Esophagus muscularis mucosa (tissue), 4 donors: ENCODE measurements around the gene KCNQ1. TPM values are rescaled to one million over a fixed set of nuclear protein-coding genes. Genes with fewer than 3 reads are reported as not detected.

Experiments used
- DNase-seq: peaks from one replicate; pipeline ENCODE4 v3.0.0-alpha.2; 2017; ENCODE audit errors: extremely low spot score
- H3K27ac ChIP-seq, 4 donors: fragments of 200-600 bp; sonication (generic); replicated peaks in 1 of 4; 1 replicate in 3 of 4; 2 replicates in 1 of 4; pipeline ENCODE4 v1.5.1; 2016 to 2019; ENCODE audit warnings: mild to moderate bottlenecking in 1 of 4
- H3K27me3 ChIP-seq, 4 donors: fragments of 200-600 bp; sonication (generic); one replicate each; pipeline versions ENCODE4 v1.5.1 to v1.6.0; 2016 to 2019
- H3K36me3 ChIP-seq, 4 donors: fragments of 200-600 bp; sonication (generic); one replicate each; pipeline ENCODE4 v1.5.1; 2016 to 2019
- H3K4me1 ChIP-seq, 4 donors: fragments of 200-600 bp; sonication (generic); one replicate each; pipeline ENCODE4 v1.5.1; 2016 to 2019
- H3K4me3 ChIP-seq, 4 donors: fragments of 200-600 bp; sonication (generic); 1 replicate in 2 of 4; 2 replicates in 2 of 4; pipeline ENCODE4 v1.5.1; 2016 to 2019; ENCODE audit warnings: mild to moderate bottlenecking in 4 of 4, moderate library complexity in 1 of 4
- H3K9me3 ChIP-seq, 4 donors: fragments of 200-600 bp; sonication (generic); 1 replicate in 3 of 4; 2 replicates in 1 of 4; pipeline ENCODE4 v1.5.1; 2016 to 2019
- EP300 ChIP-seq: sonication (generic); formaldehyde crosslinking; IDR thresholded peaks from one replicate; pipeline ENCODE4 v1.6.1; 2017; ENCODE audit warnings: antibody characterized with exemption
- POLR2A ChIP-seq: fragments of 450-650 bp; IDR thresholded peaks from one replicate; pipeline ENCODE4 v1.6.1; 2017; ENCODE audit warnings: antibody characterized with exemption, moderate library complexity, mild to moderate bottlenecking, low read depth
- POLR2AphosphoS5 ChIP-seq, 2 donors: sonication (generic); formaldehyde crosslinking; IDR thresholded peaks; one replicate each; pipeline ENCODE4 v1.6.1; 2017; ENCODE audit warnings: antibody characterized with exemption in 2 of 2
- WGBS: methylation state at CpG from one replicate; pipeline ENCODE4 v1.1.5; 2018; 5-methylcytosine and 5-hydroxymethylcytosine counted together
- intact Hi-C: fragments of 100-400 bp; cut with DNase I; formaldehyde crosslinking; loops from one replicate; pipeline ENCODE4 v1.15.1; 2023
- total RNA-seq, 4 donors: library from RNA; depleted of rRNA; stranded (reverse); fragments of >200 nt; gene quantifications; one replicate each; pipeline versions ENCODE4 v1.1.0 to v1.2.1, GENCODE V29; 2016
- TF ChIP-seq, protein P1 (sequence below), 3 experiments: fragments of 200-600 bp in 2 of 3; fragments of 450-650 bp in 1 of 3; sonication (generic) in 2 of 3; IDR thresholded peaks; one replicate each; pipeline ENCODE4 v1.5.1; 2017 to 2019; ENCODE audit warnings: antibody characterized with exemption in 3 of 3, mild to moderate bottlenecking in 2 of 3, moderate library complexity in 1 of 3

Gene KCNQ1
- total RNA-seq, 4 donors from 2014 or later, result 2.1 to 5.9 (median 4.3) TPM

DNA sequence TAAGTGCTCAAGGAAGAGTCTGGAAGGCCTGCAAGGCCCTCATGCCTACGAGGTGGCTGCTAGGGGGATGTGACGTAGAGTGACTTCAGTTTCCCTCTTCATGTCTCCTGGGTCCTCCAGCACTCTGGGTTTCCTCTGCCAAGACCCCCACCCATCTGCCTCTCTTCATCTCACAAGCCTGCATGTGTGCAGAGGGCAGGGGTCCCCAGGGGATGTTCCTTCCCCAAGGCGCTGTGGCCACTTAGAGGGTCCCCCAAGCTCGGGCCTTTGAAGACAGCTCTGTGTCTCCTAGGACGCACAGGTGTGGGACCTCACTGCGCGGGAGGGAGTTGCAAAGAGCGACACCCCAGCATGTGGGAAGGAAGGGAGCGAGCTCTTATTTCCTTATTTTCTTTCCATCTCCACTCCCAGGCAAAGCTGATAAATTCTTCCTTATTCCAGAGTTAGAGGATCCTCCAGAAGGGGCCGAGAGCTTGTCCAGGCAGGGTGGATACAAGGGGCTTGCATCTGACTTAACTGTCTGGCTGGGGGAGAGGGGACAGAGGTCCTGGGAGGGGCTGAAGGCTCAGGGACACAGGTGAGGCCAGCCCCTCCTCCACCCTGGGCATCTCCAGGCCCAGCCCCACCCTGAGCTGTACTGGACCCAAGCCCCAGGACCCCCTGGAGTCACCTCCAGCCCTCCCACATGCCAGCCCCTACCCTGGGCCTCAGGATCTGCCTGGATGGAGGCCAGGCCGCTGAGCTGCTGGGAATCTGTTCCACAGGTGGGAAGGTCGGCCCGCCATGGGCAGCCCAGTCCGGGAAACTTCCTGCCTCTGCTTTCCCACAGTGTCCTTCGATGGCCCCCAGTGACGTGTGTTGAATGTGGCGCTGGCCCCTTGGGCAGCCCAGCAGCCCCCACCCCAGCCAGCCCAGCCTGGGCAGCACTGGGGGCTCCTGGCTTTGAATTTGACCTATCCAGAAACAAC is 314.7 kb downstream of the KCNQ1 start:
- Histone ChIP-seq H3K27me3 (no peaks in the 10 kb centered on the region), H3K9me3 (peaks cover 0 to 3% (median 0%) of the 10 kb centered on the region in 4 donors), H3K4me3 (no peak overlapping the region), H3K27ac (no peak overlapping the region), H3K36me3 (no peaks in the 10 kb centered on the region), H3K4me1 (no peaks in the 10 kb centered on the region)
- TF ChIP-seq, protein P1, sequence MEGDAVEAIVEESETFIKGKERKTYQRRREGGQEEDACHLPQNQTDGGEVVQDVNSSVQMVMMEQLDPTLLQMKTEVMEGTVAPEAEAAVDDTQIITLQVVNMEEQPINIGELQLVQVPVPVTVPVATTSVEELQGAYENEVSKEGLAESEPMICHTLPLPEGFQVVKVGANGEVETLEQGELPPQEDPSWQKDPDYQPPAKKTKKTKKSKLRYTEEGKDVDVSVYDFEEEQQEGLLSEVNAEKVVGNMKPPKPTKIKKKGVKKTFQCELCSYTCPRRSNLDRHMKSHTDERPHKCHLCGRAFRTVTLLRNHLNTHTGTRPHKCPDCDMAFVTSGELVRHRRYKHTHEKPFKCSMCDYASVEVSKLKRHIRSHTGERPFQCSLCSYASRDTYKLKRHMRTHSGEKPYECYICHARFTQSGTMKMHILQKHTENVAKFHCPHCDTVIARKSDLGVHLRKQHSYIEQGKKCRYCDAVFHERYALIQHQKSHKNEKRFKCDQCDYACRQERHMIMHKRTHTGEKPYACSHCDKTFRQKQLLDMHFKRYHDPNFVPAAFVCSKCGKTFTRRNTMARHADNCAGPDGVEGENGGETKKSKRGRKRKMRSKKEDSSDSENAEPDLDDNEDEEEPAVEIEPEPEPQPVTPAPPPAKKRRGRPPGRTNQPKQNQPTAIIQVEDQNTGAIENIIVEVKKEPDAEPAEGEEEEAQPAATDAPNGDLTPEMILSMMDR (IDR thresholded peaks at IDR 0.05), result no peak
- TF ChIP-seq EP300 (no peak), POLR2A (no peak), POLR2AphosphoS5 (IDR thresholded peaks at IDR 0.05) (no peak)
- intact Hi-C loops, result no loop called here
- DNase-seq, result no peak
- WGBS, result 87% methylated on average over 9 of the region's 17 CpGs

DNA sequence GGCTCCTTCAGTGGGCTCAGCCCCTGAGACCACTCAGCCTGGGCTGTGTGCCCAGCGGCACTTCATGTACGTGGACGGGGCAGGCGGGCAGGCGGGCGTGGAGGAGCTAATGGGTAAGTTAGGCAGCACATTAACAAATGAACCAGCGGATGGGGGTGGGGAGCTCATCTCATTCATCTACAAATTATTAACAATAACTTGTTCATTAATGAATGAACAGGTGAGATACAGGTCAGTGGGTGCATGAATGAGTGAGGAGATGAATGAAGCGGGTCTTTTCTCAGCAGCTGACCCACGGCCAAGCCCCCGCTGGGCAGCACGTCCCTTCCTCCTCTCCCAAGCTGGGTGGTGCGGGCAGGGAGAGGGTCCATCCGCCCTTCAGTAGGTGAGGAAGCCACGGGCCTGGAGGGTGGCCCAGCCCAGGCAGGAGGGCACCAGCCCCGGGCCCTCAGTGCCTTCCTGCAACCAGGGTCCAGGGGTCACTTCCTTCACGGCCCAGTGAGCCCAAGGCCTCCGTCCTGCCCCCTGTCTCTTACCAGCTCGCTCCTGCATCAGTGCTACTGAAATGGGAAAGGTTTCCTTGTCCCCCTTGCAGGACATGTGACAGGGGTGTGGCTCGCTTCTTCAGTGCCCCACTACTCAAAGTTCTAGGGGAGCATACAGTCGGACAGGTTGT is 315.5 kb downstream of the KCNQ1 start:
- H3K4me1 ChIP-seq, result no peaks in the 10 kb centered on the region
- 82% methylated on average over 15 of the region's 20 CpGs for WGBS
- no peak for DNase-seq
- peaks cover 0 to 3% (median 0%) of the 10 kb centered on the region in 4 donors for H3K9me3 ChIP-seq
- TF ChIP-seq EP300, result no peak
- TF ChIP-seq, protein P1 (IDR thresholded peaks at IDR 0.05), result no peak
- TF ChIP-seq POLR2A, result no peak
- TF ChIP-seq POLR2AphosphoS5 (IDR thresholded peaks at IDR 0.05), result no peak
- H3K36me3 ChIP-seq, result no peaks in the 10 kb centered on the region
- intact Hi-C loops, result no loop called here
- no peak overlapping the region for H3K27ac ChIP-seq
- H3K27me3 ChIP-seq, result no peaks in the 10 kb centered on the region
- H3K4me3 ChIP-seq, result no peak overlapping the region

DNA sequence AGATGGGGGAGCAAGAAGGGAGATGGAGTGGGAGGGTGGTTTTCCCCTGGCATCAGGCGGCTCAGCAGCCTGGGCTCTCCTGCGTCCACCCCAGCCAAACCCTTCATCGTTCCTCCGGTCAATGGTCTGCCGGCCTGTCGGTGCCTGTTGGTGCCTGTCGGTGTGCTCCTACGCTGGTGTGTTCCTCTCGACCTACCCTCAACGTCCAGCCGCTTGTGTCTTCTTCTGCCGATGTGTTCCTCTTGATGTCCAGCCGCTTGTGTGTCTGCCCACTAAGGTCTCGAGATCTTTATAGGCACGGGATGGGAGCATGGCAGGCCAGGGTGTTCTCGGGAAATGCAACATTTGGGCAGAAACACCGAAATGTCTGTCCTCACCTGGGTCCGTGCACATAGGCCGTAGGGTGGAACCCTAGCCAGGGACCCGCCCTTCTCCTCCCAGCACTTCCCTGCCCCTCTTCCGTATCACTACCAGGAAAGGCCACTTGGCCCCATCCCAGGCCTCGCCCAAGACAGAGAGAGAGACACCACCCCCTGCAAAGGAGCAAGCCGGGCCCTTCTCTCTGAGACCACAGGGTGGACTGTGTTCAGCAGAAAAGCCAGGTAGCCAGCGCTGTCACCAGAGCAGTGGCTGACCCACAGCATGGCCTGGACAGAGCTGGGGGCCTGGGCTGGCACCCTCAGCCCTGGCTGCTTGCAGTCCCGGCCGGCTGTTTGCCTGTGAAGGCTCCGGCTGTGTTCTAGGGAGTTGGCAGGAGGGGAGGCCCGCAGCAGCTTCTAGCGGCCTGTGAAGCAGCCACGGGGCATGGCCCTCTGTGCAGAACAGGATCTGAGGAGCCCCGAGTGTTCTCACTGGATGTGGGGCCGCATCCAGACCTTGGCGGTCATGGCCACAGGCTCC is 316.6 kb downstream of the KCNQ1 start:
- no peak for TF ChIP-seq EP300
- TF ChIP-seq, protein P1 (IDR thresholded peaks at IDR 0.05), result no peak
- no peak for TF ChIP-seq POLR2A
- TF ChIP-seq POLR2AphosphoS5 (IDR thresholded peaks at IDR 0.05), result no peak
- Histone ChIP-seq H3K9me3 (peaks cover 0 to 3% (median 0%) of the 10 kb centered on the region in 4 donors), H3K36me3 (no peaks in the 10 kb centered on the region), H3K27ac (no peak overlapping the region), H3K27me3 (no peaks in the 10 kb centered on the region), H3K4me3 (no peak overlapping the region), H3K4me1 (no peaks in the 10 kb centered on the region)
- intact Hi-C loops, result no loop called here
- peak; percentile 84 for DNase-seq
- 95% methylated on average over 33 of the region's 33 CpGs for WGBS

DNA sequence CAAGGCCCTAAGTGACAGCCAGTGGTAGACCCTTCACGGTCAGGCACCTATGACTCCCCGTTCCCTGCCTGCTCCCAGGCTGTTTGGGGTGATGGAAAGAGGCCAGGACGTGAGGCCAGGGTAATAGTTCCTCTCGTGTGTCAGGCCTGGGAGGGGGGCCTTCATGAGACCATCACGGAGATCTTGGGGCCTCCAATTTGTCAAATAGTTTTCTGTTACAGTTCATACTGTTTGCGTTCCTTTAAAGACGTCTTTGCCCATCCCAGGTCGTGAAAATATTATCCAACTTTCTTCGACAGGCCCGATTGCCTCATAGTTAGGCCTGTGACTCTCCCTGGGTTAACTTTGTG is 317.2 kb downstream of the KCNQ1 start:
- 94% methylated on average over 5 of the region's 10 CpGs for WGBS
- intact Hi-C loops, result no loop called here
- DNase-seq, result peak; percentile 29
- no peaks in the 10 kb centered on the region for H3K36me3 ChIP-seq
- no peak overlapping the region for H3K27ac ChIP-seq
- H3K27me3 ChIP-seq, result no peaks in the 10 kb centered on the region
- TF ChIP-seq, protein P1 (IDR thresholded peaks at IDR 0.05), result no peak
- TF ChIP-seq POLR2AphosphoS5 (IDR thresholded peaks at IDR 0.05) (no peak), EP300 (no peak), POLR2A (no peak)
- no peak overlapping the region for H3K4me3 ChIP-seq
- no peaks in the 10 kb centered on the region for H3K4me1 ChIP-seq
- no peaks in the 10 kb centered on the region for H3K9me3 ChIP-seq
